ENCODE data around the gene SPINT1.

The SPINT1 gene

GRCh38 chr15:40829115-40829514, 14.7 kb upstream of the SPINT1 start:
- no peak for DNase-seq

- DNase-seq, result no peak
Observed at GRCh38 chr15:40830884-40831283, 13.0 kb upstream of the SPINT1 start.

GRCh38 chr15:40831861-40832260, 12.0 kb upstream of the SPINT1 start:
- no peak for DNase-seq

DNA sequence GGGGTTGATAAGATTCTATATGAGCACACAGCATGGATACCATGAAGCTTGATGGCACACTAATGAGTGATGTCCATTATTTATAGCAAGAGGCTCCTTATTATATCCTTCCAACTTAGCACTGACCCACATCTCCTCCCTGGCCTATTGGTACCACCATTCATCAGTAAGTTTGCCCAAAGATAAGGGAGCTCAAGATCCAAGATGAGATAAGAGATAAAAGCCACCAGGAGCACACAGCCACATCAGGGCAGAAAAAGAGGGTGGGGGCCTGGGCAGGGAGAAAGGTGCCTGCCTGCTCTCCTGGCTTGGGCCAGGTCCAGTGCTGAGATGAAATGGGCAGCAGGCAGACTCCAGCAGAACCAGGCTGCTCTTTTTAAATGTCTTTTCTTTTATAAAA, 10.9 kb upstream of the SPINT1 start:
- no peak for DNase-seq

GRCh38 chr15:40836020-40836419, 7.8 kb upstream of the SPINT1 start:
- DNase-seq, result no peak

GRCh38 chr15:40838756-40839155, 5.1 kb upstream of the SPINT1 start:
- DNase-seq, result no peak

DNA sequence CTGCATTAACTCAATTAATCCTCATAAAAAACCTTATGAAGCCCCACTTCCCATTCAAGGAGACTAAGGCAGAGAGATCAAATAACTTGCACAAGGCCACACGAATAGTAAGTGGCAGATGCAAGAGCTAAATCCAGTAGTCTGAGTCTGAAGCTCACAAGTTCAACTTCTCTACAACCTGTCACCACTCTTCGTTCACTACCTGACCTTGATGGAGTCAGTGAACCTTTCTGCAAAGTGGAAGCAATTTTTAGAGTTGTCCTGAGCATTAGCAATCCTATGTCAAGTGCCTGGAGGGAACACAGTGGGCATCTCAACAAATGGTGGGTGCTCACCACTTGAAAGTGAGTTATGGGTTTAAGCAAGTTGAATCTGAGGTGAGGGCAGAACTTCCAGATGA, 2.1 kb upstream of the SPINT1 start:
- no peak for DNase-seq

DNA sequence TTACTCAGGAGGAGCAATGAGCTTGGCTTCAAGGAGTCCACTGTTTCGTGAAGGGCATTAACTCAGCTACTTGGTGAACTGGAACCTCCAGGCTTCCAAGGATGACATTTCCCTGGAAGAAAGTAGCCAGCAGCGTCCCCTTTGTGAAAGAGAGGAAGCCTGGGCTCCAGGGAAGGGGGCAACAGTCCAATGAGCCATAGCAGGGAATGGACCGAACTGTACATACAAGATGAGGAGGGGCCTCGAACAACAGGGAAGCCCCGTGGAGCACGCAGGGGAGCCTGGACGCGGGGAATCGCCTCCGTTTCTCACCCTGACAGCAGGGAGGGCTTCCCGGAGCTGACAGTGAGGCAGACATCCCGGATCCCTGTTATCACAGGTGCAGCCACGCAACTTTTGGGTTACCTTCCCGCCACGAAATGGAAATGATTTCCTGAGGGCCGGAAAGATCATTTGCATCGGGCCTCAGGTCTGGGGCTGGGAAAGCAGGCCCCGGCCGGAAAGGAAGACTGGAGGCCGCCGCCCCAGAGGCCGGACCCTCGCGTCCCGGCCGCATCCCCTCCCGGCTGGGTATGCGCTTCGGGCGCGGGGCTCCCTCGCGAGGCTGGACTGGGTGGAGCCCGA, 475 bp upstream of the SPINT1 start:
- no peak for DNase-seq

DNA sequence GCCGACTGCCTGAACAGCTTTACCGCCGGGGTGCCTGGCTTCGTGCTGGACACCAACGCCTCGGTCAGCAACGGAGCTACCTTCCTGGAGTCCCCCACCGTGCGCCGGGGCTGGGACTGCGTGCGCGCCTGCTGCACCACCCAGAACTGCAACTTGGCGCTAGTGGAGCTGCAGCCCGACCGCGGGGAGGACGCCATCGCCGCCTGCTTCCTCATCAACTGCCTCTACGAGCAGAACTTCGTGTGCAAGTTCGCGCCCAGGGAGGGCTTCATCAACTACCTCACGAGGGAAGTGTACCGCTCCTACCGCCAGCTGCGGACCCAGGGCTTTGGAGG, 815 bp downstream of the SPINT1 start:
- peak; percentile 43 to 49 for DNase-seq

DNA sequence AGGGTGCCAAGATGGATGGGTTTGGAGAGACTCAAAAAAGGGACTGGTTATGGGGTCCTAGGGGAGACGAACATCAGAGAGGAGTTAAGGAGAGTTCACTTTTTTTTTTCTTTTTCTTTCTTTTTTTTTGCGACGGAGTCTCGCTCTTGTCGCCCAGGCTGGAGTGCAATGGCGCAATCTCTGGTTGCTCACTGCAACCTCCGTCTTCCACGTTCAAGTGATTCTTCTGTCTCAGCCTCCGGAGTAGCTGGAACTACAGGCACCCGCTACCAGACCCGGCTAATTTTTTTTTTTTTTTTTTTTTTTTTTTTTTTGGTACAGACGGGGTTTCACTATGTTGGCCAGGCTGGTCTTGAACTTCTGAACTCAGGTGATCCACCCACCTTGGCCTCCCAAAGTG, 1.2 kb downstream of the SPINT1 start:
- no peak for DNase-seq

- DNase-seq, result no peak
Observed at GRCh38 chr15:40845511-40846284, 1.9 kb downstream of the SPINT1 start.

GRCh38 chr15:40846841-40847222, 3.0 kb downstream of the SPINT1 start:
- DNase-seq, result no peak

DNA sequence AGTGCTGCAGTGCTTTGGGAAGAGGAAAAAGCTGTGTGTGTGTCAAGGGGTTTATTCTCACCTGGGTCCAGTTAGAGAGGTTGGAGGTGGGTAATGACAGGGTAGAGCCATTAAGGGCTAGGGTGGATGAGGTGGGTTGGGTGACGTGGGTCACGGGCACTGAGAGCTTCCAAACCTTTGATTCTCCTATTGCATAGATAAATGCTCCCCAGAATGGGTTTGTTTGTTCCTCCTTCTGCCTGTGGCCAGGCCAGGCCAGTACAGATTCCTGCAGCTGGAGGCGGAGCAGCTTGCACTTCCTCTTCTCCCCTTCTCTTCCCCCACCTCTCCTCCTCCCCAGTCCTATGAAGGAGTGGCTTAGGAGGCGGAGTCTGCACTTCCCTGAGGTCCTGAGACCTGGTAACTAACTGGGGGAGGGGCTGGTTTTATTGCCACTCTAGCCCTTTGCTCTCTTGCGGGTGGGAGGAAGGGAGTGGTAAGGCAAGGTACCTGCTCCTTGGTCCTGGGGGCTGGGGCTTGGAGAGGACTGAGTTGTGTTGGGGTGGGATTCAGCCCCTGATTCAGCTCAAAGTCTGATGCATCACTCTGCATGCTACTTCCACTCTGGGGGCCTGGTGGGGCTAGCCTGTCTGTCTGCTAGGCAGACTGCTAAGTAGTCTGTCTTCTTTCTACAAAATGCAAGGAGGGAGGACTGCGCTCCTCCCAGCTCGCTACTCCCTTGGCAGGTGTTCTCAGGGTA, 3.5 kb downstream of the SPINT1 start:
- DNase-seq, result no peak

GRCh38 chr15:40850576-40851112, 6.8 kb downstream of the SPINT1 start:
- DNase-seq, result no peak

- no peak for DNase-seq
Observed at GRCh38 chr15:40852529-40852928, 8.7 kb downstream of the SPINT1 start.

GRCh38 chr15:40853241-40853890, 9.5 kb downstream of the SPINT1 start:
- DNase-seq, result no peak

- DNase-seq, result no peak
Observed at GRCh38 chr15:40854161-40854560, 10.3 kb downstream of the SPINT1 start.

DNA sequence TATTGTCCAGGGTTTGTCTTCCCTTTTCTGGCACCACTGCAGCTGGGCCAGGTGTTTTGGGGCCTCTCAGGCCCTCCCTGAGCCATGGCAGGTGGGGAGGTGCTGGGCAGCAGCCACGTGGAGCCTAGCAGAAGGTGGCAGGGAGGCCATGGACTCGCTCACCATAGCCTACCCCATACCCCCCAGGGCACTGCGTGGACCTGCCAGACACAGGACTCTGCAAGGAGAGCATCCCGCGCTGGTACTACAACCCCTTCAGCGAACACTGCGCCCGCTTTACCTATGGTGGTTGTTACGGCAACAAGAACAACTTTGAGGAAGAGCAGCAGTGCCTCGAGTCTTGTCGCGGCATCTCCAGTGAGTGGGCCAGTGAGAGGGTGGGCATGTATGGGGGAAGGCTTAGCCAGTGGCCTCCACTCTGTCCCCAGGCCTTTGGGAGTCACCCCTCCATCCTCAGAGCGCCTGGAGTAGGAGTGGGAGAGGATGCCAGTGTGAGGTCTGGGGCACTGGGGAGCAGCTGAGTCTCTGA, 11.9 kb downstream of the SPINT1 start:
- DNase-seq, result no peak

DNA sequence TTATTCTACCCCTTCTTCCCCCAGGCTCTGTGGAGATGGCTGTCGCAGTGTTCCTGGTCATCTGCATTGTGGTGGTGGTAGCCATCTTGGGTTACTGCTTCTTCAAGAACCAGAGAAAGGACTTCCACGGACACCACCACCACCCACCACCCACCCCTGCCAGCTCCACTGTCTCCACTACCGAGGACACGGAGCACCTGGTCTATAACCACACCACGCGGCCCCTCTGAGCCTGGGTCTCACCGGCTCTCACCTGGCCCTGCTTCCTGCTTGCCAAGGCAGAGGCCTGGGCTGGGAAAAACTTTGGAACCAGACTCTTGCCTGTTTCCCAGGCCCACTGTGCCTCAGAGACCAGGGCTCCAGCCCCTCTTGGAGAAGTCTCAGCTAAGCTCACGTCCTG, 12.9 kb downstream of the SPINT1 start:
- DNase-seq, result no peak

GRCh38 chr15:40857601-40858341, 13.9 kb downstream of the SPINT1 start:
- DNase-seq, result peak; percentile 86 to 87

GRCh38 chr15:40858706-40859105, 14.9 kb downstream of the SPINT1 start:
- DNase-seq, result no peak

GRCh38 chr15:40859206-40859851, 15.5 kb downstream of the SPINT1 start:
- DNase-seq, result peak; percentile 90 to 92

Measured in stimulated activated CD4-positive, alpha-beta T cell treated with anti-CD3 and anti-CD28 coated beads, Interleukin-2, amount 100 ng/mL, for 24 hours (primary cell).